Muscle of leg (tissue), 11 donors: ENCODE data around the gene KDM7A. TPM values are rescaled to one million over a fixed set of nuclear protein-coding genes. Genes with fewer than 3 reads are reported as not detected.

ENCODE experiments used
- DNase-seq: peaks from one replicate; pipeline ENCODE4 v3.0.0; 2013
- H3K27ac ChIP-seq: one replicate; pipeline ENCODE4 v1.5.1; 2013; ENCODE audit warnings: mild to moderate bottlenecking, low read length, control low read depth
- H3K27me3 ChIP-seq: one replicate; pipeline ENCODE4 v1.6.1; 2013; ENCODE audit warnings: low read length; ENCODE audit not compliant: control insufficient read depth, insufficient read depth
- H3K36me3 ChIP-seq: one replicate; pipeline ENCODE4 v1.6.1; 2013; ENCODE audit warnings: low read length; ENCODE audit not compliant: control insufficient read depth, insufficient read depth
- H3K4me1 ChIP-seq: one replicate; pipeline ENCODE4 v1.6.1; 2013; ENCODE audit warnings: low read length; ENCODE audit not compliant: control insufficient read depth, insufficient read depth
- H3K4me3 ChIP-seq: one replicate; pipeline ENCODE4 v1.5.1; 2013; ENCODE audit warnings: low read length, control low read depth
- H3K9me3 ChIP-seq: replicated peaks from 2 replicates; pipeline ENCODE4 v1.6.1; 2013; ENCODE audit warnings: low read depth, low read length; ENCODE audit not compliant: control insufficient read depth
- WGBS: methylation state at CpG from one replicate; pipeline ENCODE4 v1.1.5; 2013; ENCODE audit warnings: missing lambda C conversion rate; ENCODE audit not compliant: insufficient coverage; 5-methylcytosine and 5-hydroxymethylcytosine counted together
- polyA plus RNA-seq, 8 donors: library from polyadenylated mRNA; unstranded; fragments of 120-200 nt; gene quantifications; one replicate each; pipeline versions ENCODE4 v1.2.1 to v1.2.3, GENCODE V29; 2013; ENCODE audit warnings: inconsistent platforms in 1 of 8, low replicate concordance in 1 of 8; ENCODE audit not compliant: insufficient read length in 8 of 8, insufficient read depth in 1 of 8
- total RNA-seq: library from RNA; stranded (reverse); fragments of 120-200 nt; gene quantifications from one replicate; pipeline ENCODE4 v1.2.4, GENCODE V29; 2013

KDM7A gene
- total and polyA plus RNA-seq, 9 donors: 6.0 to 7.6 (median 6.7) TPM

GRCh38 chr7:140201393-140201792 is 24.6 kb upstream of the KDM7A start:
- Histone ChIP-seq H3K4me1 (no peaks in the 10 kb centered on the region), H3K36me3 (no peaks in the 10 kb centered on the region), H3K27ac (no peak overlapping the region), H3K4me3 (no peak overlapping the region), H3K9me3 (no peaks in the 10 kb centered on the region), H3K27me3 (no peaks in the 10 kb centered on the region)
- WGBS: 76% methylated on average over 6 of the region's 6 CpGs
- no peak for DNase-seq

GRCh38 chr7:140200061-140200989 is 23.5 kb upstream of the KDM7A start:
- no peaks in the 10 kb centered on the region for H3K9me3 ChIP-seq
- WGBS: 67% methylated on average over 12 of the region's 15 CpGs
- H3K36me3 ChIP-seq: no peaks in the 10 kb centered on the region
- H3K27me3 ChIP-seq: no peaks in the 10 kb centered on the region
- no peak overlapping the region for H3K4me3 ChIP-seq
- DNase-seq: peak; percentile 68
- H3K4me1 ChIP-seq: no peaks in the 10 kb centered on the region
- no peak overlapping the region for H3K27ac ChIP-seq

- no CpG with 5 or more reads among the region's 2 CpGs for WGBS
- H3K36me3 ChIP-seq: no peaks in the 10 kb centered on the region
These were observed 21.2 kb upstream of the KDM7A start for GRCh38 chr7:140197938-140198337.

GRCh38 chr7:140197218-140197890 is 20.6 kb upstream of the KDM7A start:
- Histone ChIP-seq H3K4me3 (no peak overlapping the region), H3K27ac (no peak overlapping the region), H3K9me3 (no peaks in the 10 kb centered on the region), H3K4me1 (no peaks in the 10 kb centered on the region), H3K27me3 (no peaks in the 10 kb centered on the region), H3K36me3 (no peaks in the 10 kb centered on the region)
- no peak for DNase-seq
- 90% methylated on average over 2 of the region's 9 CpGs for WGBS

More at GRCh38 chr7:140197938-140198337, 21.2 kb upstream of the KDM7A start:
- H3K4me3 ChIP-seq: no peak overlapping the region
- DNase-seq: no peak
- H3K27ac ChIP-seq: no peak overlapping the region
- no peaks in the 10 kb centered on the region for H3K27me3 ChIP-seq
- no peaks in the 10 kb centered on the region for H3K9me3 ChIP-seq
- no peaks in the 10 kb centered on the region for H3K4me1 ChIP-seq

GRCh38 chr7:140196361-140197217 is 19.8 kb upstream of the KDM7A start:
- WGBS: 46% methylated on average over 6 of the region's 10 CpGs
- peaks cover 5% of the 10 kb centered on the region for H3K27me3 ChIP-seq
- no peak overlapping the region for H3K27ac ChIP-seq
- no peaks in the 10 kb centered on the region for H3K36me3 ChIP-seq
- no peaks in the 10 kb centered on the region for H3K9me3 ChIP-seq
- peak; percentile 42 for DNase-seq
- no peaks in the 10 kb centered on the region for H3K4me1 ChIP-seq
- H3K4me3 ChIP-seq: no peak overlapping the region

GRCh38 chr7:140195859-140196258 is 19.1 kb upstream of the KDM7A start:
- H3K36me3 ChIP-seq: no peaks in the 10 kb centered on the region
- DNase-seq: no peak
- no peaks in the 10 kb centered on the region for H3K4me1 ChIP-seq
- no peak overlapping the region for H3K4me3 ChIP-seq
- H3K27me3 ChIP-seq: peaks cover 5% of the 10 kb centered on the region
- H3K9me3 ChIP-seq: no peaks in the 10 kb centered on the region
- no CpG with 5 or more reads among the region's 1 CpG for WGBS
- no peak overlapping the region for H3K27ac ChIP-seq

- Histone ChIP-seq H3K4me3 (no peak overlapping the region), H3K27me3 (peaks cover 5% of the 10 kb centered on the region), H3K36me3 (no peaks in the 10 kb centered on the region), H3K9me3 (no peaks in the 10 kb centered on the region), H3K27ac (no peak overlapping the region), H3K4me1 (no peaks in the 10 kb centered on the region)
- DNase-seq: no peak
These were observed 15.8 kb upstream of the KDM7A start for GRCh38 chr7:140192620-140193019.

GRCh38 chr7:140192176-140192575 is 15.4 kb upstream of the KDM7A start:
- Histone ChIP-seq H3K4me3 (no peak overlapping the region), H3K27ac (no peak overlapping the region), H3K36me3 (no peaks in the 10 kb centered on the region), H3K4me1 (no peaks in the 10 kb centered on the region), H3K27me3 (peaks cover 5% of the 10 kb centered on the region), H3K9me3 (no peaks in the 10 kb centered on the region)
- DNase-seq: no peak
- WGBS: 50% methylated on average over 3 of the region's 3 CpGs

GRCh38 chr7:140190588-140190987 is 13.8 kb upstream of the KDM7A start:
- no peak for DNase-seq
- H3K4me3 ChIP-seq: no peak overlapping the region
- no peaks in the 10 kb centered on the region for H3K9me3 ChIP-seq
- H3K27me3 ChIP-seq: peaks cover 5% of the 10 kb centered on the region
- no peak overlapping the region for H3K27ac ChIP-seq
- H3K4me1 ChIP-seq: no peaks in the 10 kb centered on the region
- H3K36me3 ChIP-seq: no peaks in the 10 kb centered on the region

- peak; percentile 34 for DNase-seq
- H3K9me3 ChIP-seq: no peaks in the 10 kb centered on the region
- H3K27me3 ChIP-seq: peaks cover 5% of the 10 kb centered on the region
- no peaks in the 10 kb centered on the region for H3K4me1 ChIP-seq
- no CpG with 5 or more reads among the region's 2 CpGs for WGBS
- H3K36me3 ChIP-seq: no peaks in the 10 kb centered on the region
- no peak overlapping the region for H3K27ac ChIP-seq
- H3K4me3 ChIP-seq: no peak overlapping the region
These were observed 13.1 kb upstream of the KDM7A start for GRCh38 chr7:140189917-140190316.
